Measurements from ENCODE around the gene UBE2D3. TPM values are rescaled to one million over a fixed set of nuclear protein-coding genes. Genes with fewer than 3 reads are reported as not detected.
"Not testable (repeated sequence)": the region's sequence is repeated elsewhere in the genome, so short reads cannot be mapped to it uniquely, and the experiment has no call there.

Gene UBE2D3
- total RNA-seq, result 294 TPM

- peak; percentile 98 for DNase-seq
Measured at GRCh38 chr4:102826890-102827673, at the start of gene UBE2D3. UBE2D3 (minus strand) TSS chr4:102827551; CDS start chr4:102826508, 1,043 bp downstream.

- no peak for DNase-seq
Measured at GRCh38 chr4:102871772-102872171, 44.4 kb upstream of the UBE2D3 start.

DNA sequence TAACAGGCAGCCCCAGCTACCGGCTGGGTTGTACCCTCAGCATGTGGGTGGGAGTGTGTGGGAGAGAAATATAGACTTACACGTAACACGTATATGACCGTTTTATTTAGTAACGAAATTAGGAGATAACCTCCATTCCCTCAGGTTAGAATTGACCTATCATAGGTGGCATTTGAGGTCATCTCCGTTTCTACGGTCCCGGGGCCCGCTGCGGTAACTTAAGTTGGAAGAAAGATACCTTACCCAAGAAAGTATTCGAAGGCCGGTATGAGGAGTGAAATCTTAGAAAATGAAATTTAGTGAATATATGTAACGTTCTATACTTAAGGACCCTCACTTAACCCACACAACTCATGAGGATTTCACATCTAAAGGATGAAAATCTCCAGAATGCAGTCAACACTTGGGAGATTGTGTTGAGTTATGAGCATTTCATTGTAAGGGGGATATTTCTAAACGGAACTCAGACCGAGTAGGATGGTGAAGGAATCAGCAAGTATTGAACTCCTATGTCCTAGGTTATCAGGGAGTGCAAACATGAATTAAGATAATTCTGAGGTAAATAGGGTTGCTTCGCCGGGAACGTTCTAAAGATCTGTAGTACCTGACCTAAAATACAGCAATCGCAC is 42.3 kb upstream of the UBE2D3 start:
- no peak for DNase-seq

DNA sequence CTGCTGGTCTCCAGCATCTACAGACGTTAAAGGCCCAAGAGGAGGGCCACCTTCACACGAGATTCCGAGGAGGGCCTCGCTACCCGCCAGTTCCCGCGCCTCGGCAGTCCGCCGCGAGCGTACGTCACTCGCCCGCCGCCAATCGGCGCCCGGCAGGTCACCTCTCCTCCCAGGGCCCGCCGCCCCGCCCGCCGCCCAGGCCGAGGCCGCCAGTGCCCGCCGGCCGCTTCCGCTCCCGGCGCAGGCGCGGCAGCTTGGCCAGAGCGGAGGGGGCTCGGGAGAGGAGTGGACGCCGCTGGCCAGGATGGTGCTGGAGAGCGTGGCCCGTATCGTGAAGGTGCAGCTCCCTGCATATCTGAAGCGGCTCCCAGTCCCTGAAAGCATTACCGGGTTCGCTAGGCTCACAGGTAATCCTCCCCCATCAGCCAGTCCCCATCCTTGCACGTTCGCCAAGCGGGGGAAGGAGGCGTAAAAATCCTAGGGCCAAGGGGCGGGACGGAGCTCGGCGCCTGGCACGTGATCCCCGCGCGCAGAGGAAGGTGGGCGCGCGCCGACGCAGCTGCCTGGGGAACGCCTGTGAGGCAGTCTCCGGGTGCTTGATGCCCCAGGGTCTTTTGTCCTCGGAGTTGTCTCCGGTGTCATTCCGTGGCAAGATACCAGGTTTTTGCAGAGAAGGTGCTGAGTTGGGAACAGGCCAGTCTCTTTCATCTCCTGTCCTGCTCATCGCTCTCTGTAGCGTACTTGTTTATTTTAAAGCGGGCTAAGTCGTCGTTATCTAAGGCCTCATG is 41.6 kb upstream of the UBE2D3 start, which contains the start of gene CISD2:
Gene CISD2 (plus strand): TSS at position 212 of the 788 bp plus-strand sequence. CDS start 93 bp downstream, at position 305.
- peak; percentile 97 for DNase-seq

GRCh38 chr4:102868153-102868780 is 40.9 kb upstream of the UBE2D3 start:
- no peak for DNase-seq

GRCh38 chr4:102867278-102868152 is 40.2 kb upstream of the UBE2D3 start:
- no peak for DNase-seq

- DNase-seq, result not testable (repeated sequence)
Measured at GRCh38 chr4:102865327-102865726, 38.0 kb upstream of the UBE2D3 start.

DNA sequence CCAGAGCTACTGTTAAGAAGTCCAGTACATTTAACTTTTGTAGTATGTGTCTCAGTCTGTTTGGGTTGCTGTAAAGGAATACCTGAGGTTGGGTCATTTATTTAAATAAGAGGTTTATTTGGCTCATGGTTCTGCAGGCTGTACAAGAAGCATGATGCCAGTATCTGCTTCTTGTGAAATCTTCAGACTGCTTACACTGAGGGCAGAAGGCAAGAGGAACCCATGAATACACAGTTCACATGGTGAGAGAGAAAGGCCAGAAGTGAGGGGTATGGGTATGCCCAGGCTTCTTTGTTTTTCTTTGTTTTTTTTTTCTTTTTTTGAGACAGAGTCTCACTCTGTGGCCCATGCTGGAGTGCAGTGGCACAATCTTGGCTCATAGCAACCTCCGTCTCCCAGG is 35.4 kb upstream of the UBE2D3 start:
- DNase-seq, result no peak

DNA sequence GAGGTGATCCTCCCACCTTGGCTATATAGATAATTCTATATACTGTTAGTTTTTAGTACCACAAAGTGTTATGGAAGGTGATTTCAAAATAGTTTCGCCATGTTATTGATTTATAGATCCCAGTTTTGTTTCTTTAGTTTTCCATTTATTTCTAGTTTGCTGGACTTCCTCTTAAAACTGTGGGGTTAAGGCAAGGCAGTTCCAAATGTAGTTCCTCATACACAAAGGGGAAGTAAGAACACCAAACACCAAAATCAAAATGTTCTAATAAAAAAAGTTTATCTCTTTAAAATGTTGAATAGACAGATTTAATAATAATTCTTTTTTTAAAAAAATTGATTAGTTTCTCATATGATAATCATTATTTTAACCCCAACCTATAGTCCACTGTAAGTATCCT is 34.7 kb upstream of the UBE2D3 start:
- DNase-seq, result no peak

DNA sequence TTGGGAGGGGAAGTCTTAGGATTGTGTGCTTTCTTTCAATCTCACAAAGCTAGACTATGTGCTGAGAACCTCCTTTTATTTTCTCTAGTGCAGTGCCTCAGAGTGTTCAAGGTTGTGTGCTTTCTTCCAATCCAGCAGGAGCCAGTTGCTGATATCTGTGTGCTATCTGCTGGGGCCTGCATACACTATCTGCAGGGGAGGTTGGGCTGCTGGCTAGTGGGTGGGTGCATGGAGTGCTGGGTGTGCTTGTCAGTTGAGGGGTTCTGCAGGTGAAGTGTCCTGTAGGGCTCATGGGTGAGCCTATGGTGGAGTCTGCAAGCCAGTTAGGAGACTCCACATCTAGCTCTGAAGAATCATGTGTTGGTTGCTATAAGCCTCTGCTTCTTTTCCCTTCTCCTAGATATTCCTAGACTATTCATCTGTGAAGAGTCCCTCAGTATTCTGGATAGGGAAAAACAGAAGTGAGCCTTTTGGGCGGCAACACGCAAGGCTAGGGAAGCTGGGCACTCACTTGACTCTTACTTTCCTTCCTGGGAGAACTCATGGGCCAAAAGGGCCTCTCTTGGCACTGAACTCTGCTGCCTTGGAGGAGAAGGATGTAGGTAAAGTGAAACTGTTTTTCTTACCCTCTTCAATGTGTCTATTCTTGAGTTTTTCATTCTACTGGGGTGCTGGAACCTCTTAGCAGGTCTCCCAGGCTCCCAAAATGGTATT is 33.4 kb upstream of the UBE2D3 start:
- no peak for DNase-seq

GRCh38 chr4:102858828-102859464 is 31.6 kb upstream of the UBE2D3 start:
- DNase-seq, result no peak

- no peak for DNase-seq
Measured at GRCh38 chr4:102850370-102850769, 23.0 kb upstream of the UBE2D3 start.

- DNase-seq, result no peak
Measured at GRCh38 chr4:102849579-102850104, 22.3 kb upstream of the UBE2D3 start.

DNA sequence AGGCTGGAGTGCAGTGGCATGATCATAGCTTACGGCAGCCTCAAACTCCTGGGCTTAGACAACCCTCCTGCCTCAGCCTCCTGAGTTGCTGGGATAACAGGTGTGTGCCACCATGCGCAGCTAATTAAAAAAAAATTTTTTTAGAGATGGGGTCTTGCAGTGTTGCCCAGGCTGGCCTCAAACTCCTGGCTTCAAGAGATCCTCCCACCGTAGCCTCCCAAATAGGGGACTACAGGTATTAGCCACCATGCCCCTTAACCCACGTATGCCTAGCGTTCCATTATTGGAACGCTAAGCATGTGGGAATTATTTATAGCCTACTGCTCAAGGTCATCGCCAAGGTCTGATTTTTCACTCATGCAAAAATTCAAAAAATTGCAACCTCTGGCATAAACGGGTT is 20.3 kb upstream of the UBE2D3 start:
- DNase-seq, result no peak

- no peak for DNase-seq
Measured at GRCh38 chr4:102843938-102844337, 16.6 kb upstream of the UBE2D3 start.

- DNase-seq, result no peak
Measured at GRCh38 chr4:102843273-102843672, 15.9 kb upstream of the UBE2D3 start.

GRCh38 chr4:102842367-102842766 is 15.0 kb upstream of the UBE2D3 start:
- DNase-seq, result no peak

DNA sequence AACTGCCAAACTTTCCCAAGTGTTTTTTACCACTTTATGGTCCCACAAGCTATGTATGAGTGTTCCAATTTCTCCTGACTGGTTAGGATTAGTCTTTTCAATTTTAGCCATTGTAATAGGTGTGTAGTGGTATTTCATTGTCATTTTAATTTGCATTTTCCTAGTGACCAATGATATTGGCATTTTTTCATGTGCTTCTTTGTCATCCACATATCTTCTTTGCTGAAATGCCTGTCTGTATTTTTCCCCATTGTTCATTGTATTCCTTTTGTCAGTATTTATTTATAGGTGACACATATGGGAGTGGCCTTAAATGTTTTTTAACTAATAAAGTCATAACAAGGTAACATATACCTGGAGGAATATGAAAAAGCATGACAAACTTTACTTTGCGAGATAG is 9.2 kb upstream of the UBE2D3 start:
- no peak for DNase-seq

- no peak for DNase-seq
Measured at GRCh38 chr4:102832667-102833066, 5.3 kb upstream of the UBE2D3 start.

DNA sequence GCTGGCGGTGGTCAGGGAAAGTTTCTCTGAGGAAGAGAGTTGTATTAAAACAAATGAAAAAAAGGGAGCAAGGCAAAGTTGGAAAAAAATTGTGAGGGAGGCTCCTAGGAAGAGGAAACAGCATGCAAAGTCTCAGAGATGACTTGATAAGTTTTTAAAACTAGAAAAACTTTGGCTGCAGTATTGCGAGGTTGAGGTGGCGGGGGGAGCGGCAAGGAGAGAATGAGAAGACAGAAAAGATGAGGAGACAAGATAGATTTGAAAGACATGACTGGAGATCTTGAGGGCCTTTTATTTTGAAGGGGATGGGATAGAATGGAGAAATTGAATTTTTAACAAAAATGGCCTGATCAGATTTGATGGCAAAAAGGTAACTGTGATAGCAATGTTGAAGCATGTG is 4.8 kb upstream of the UBE2D3 start:
- no peak for DNase-seq

Measured in tongue (tissue), 2 donors.